GM18511 (cell line): ENCODE measurements around the gene AHCYL1.
A peak's percentile ranks its signal among the peaks of the same experiment; 100 is the strongest.

ENCODE experiments used
- ATAC-seq: cut with Tn5 transposase; IDR thresholded peaks from one replicate; pipeline ENCODE4 v1.9.1; 2021; ENCODE audit warnings: mild to moderate bottlenecking, moderate library complexity; ENCODE audit not compliant: unreplicated experiment

Gene AHCYL1

DNA sequence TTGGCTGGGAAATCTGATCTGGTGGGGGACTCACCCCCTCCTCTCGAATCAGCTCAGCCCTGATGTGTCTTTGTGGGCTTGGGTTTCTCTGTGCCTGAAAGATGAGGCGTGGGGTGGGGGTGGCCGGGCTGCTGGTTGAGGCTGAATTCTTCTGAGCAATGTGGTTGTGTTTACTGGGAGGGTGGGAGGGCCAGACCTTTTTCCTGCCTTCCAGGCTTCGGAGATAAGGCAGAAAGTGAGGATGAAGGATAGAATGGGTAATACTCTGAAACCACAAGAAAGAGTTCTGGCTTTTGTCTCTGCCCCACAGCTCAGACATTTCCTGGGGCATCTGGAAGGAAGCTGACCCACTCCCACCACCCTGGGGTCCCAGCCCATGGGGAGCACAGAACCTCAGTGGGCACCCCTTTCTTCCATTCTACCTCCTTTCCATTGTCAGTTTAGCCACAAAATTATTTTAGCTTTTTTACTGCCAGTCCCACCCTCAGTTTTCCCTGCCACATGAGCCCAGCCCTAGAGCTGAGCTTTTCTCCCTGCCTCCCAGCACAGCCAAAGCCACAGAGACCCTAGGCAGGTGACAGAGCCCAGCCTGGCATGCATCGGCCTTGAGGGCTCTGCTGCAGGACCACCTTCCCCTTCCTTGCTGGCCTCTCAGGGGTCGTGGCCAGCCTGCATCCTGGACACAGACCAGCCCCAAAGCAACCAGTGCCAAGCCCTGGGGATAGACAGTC is 74.7 kb downstream of the AHCYL1 start:
- no peak for ATAC-seq

DNA sequence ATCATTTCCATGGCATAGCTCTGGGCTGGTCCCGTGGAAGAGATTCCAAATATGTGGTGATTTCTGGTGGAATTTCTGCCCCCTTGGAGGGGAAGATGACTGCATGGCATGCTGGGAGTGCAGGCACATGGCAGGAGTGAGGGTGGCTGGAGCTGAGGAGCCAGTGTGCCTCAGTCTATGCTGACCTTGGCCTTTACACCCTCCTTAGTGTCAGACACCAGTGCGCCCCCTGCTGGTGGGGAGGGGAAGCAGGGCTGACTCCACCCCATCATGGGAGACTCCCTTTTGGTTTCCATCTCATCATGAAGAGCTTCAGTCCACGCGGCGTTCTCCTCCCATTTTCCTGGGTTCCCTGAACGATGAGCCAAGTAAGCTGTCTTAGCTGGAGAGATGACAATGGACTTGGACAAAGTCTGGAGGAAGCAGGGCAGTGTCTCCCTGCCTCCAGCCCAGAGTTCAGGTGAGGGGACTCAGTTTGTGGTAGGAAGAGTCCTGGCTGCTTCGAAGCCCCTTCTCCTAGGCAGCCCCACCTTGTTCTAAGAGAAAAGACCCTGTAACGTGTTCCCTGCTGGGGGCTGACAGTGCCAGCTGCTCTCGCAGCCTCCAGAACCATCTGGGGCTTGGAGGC is 75.6 kb downstream of the AHCYL1 start:
- peak; percentile 70 for ATAC-seq

DNA sequence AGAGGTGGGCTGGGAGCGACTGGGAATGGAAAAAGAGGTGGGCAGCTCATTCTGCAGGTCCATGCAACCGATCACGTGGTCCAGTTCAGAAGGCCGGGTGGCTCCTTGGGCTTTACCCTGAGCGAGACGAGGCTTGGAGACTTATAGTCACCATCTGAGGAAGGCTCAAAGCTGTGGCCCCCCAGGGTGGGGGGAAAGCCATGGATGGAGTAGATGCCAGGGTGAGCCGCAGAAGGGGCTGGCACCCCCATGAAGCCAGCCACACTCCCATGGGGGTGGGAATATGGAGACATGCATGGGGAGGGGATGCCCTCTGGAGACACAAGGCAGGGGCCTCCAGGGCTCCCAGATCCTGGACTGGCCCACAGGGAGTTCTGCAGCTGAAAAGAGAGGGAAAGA is 76.1 kb downstream of the AHCYL1 start:
- ATAC-seq: no peak

DNA sequence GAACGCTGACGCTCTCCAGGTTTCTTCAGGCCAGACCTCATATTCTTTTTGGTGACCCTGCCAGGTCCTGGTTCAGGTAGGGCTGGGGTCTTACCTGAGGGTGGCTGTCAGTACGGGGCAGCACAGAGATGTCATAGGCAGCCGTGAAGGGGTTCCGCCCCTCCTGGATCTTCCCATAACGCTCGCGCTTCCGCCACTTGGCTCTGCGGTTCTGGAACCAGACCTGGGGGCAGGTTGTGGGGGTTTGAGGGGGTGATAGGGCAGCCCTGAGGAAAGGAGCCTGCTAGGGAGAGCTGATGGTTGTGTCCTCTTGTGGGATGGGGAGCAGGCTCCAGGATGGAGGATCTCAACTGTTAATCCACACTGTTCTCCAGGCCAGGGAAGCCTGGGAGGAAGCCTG is 76.8 kb downstream of the AHCYL1 start:
- no peak for ATAC-seq

DNA sequence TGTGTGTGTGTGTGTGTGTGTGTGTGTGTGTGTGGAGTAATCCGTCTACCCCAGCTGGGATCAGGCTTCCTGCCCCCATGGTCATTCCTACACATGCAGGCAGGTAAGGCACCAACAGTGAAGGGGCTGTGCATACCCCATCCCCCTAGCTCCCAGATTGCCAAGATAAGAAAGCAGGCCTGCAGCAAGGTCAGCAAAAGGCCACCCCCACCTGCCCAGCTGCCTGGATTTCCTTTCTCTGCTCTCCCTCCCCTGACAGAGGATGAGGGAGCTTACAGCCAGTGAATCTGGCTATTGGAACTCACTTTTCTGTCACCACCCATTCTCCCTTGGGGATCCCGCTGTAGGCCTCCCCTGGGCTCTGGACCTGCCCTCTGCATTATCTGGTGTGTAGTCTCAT is 78.0 kb downstream of the AHCYL1 start:
- ATAC-seq: no peak

DNA sequence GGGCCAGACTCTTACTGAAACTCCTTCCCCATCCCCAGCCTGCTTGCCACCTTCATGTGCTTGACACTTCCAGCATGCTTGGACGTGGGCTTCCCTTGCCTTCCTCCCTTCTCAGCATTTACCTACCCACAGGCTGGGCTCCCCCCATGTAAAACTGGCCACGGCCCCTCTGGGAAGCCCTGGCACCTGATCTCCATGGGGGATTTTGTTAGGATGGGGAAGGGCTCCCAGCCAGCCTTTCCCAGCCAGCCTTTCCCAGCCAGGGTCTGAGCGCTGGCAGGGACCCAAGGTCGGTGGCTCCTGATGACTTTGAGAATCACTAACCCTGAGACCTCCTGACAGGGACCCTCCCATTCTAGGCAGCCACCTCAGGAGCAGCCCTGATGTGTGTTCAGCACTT is 79.2 kb downstream of the AHCYL1 start:
- no peak for ATAC-seq

DNA sequence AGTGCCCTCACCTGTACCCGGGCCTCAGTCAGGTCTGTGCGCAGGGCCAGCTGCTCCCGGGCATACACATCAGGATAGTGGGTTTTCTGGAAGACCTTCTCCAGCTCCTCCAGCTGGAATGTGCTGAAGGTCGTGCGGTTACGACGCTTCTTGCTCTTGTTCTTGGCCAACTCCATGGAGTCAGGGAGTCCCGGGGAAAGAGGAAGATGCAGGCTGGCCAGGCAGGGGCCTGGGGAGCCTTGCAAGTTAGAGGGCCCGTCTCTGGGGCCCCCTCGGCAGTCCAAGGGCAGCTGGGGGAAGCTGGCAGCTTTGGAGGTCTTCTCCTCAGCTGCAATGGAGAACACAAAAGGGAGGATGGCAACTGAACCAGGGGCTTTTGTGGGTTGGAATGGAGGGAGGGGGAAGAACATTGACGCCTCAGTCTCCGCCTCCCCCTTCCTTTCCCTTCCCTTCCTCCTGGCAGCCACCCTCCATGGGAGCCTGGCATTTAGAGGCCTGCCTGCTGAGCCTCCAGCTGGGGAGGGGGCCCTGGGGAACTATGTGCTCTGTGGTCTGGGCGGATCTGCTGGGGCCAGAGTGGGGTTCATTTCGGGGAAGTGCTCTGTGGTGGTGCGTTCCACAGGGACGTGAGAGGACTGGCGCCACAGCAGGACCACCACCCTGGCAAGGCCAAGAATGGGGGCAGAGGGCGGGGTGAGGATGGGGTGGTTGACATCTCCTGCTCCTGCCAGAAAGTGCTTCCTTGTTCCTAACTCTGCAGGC is 80.2 kb downstream of the AHCYL1 start:
- ATAC-seq: no peak

DNA sequence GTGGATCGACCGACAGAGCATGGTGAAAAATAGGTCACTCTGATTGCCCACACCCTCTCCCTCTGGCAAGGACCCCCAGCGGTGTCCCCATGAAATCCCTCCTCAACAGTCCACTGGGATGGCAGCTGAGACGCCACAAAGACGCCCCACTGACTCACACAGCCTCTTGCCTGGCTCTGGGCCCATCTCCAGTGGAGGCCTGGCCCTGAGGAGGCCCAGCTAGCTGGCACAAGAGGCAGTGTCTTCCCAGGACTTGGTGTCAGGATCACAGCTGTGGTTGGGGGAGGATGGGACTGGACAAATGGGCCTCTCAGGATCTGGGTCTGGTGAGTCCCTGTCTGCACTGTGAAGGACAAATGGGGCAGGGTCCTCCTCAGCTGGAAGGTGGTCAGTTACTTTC is 81.3 kb downstream of the AHCYL1 start:
- no peak for ATAC-seq

DNA sequence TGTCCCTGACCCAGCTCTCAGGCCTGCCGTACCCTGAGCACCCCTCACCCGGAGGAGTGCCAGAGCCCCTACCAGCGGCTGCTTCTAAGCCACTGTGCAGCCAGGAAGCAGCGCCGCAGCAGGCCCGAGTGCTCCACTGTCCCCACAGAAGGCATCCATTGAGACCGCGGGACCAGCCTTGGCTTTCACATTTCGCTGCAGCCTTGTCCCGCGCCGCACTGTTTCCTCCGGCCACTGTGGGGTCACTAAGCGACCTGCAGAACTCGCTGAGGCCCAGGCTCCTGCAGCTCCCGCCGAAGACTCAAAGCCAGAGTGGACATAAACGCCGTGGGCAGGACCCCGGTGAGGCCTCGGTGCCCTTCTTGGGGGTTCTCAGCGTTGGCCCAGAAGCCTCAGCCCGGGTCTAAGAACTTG is 82.9 kb downstream of the AHCYL1 start:
- no peak for ATAC-seq

DNA sequence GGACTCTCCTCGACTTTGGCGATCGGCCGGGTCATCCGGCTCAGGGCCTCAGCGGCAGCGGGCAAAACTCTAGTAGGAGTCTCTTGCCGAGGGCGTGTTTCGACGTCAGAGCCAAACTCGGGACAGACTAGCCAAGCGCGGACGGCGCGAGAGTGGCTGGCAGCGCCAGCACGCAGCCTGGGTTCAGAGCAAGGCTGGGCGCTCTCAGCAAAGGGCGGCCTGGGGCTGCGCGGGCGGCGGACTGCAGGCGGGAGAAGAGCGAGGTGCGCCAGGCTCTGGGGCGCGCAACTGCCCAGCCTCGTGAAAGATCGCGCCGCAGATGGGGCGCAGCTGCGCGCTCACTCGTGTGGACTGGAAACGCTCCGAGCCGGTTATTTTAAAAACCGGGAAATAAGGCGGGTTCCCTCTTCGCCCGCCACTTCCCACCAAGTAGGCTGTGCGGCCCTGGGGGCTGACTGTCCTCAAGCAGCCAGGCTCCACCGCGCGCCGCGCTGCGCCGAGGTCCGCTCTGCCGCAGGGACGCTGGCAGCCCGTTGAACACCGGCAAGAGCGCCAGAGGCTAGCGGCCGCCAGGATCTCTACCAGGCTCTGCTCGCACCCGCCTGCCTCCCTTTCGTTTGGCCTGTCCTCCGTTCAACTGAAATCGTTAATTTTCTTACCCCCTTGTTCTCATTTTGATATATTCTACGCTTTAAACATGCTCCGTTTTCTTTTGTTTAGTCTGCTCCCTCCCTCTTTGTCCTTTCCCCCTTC is 83.5 kb downstream of the AHCYL1 start:
- ATAC-seq: no peak

DNA sequence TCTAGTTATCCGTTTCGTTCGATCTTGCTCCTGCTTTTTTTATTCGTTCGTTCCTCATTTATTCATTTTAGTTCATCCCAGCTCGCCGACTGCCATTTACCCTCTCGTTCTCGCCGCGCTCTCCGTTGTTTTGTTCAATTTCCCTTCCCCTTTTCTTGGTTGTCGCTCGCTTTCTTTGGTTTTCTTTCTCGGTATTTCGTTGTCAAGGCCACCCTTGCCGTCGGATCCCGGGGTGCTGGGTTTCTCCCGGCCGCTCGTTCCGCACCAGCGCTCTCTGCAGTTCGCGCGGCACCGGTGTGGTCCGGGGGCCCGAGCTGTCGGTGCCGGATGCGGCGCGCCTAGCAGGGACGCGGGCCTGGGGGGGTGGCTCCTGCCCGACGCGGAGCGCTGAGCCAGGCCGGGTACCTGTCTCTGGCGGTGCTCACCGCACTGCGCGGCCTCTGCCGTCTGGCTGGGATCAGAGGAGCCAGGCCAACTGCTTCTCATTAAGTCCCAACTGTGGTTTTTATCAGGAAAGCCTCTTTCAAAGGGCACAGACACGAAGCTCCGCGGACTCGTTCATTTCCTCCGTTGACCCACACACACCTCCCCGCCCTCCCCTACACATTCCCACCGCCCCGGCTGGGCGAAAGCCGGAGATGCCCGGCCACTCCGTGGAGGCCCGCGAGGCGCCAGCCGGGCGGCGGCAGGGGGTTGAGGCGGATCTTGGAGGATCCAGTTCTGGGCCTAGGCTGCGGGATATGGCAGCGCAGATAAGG is 84.3 kb downstream of the AHCYL1 start:
- no peak for ATAC-seq

DNA sequence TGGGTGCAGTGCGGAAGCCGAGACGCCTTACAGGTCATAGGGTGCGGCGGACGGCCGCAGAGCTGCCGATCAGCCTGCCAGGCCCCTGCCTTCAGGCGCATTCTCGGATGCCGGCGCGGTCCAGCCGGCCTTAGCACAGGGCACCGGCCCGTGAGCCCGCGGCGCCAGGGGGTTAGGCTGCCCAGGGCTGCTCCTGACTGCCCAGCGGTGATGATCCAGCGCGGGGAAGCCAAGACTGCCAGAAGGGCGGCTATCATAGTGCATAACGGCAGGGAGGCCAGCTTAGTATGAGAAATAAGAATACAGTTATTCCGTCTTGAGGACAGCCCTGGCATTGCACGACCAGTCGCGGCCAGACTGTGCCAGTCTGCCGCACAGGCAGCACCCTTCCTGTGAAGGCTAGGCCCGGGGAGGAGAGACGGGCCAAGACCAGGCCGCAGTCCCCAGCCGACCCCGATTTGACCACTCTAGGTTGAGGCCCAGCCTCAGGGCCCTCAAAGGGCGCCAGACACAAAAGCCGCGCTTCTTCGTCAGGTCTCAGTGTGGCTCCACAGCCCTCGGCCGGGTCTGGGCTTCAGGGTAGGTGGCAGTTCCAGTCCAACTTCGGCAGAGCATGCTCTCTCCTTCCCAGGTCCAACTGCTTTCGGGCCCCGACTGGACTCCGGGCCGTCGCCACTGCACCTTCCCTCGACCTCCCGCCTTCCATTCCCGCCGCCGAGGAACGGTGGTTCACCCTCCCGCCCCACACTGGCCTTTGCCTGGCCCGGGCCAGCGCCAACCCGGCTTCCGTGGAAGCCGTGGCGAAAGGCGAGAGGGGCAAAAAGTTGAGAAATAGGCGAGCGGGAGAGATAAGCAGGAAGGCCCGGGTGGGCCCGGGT is 85.1 kb downstream of the AHCYL1 start:
- ATAC-seq: no peak

DNA sequence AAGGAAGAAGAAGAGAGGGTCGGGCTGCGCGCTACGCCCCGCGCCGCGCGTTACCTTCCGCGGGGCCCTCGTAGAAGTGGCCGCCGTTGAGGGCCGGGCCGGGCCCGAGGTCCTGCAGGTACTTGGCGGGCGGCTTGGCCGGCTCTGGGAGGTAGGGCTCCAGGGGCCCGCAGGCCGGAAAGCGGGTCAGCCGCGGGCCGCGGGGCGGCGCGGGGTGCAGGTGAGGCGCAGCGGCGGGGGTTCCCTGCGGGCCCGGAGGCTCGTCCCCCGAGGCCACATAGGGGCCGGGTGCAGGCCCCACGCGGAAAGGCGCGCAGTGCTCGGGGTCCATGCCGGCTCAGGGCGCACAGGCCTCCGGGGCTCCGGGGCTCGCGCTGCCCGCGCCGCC is 85.7 kb downstream of the AHCYL1 start:
- ATAC-seq: no peak

DNA sequence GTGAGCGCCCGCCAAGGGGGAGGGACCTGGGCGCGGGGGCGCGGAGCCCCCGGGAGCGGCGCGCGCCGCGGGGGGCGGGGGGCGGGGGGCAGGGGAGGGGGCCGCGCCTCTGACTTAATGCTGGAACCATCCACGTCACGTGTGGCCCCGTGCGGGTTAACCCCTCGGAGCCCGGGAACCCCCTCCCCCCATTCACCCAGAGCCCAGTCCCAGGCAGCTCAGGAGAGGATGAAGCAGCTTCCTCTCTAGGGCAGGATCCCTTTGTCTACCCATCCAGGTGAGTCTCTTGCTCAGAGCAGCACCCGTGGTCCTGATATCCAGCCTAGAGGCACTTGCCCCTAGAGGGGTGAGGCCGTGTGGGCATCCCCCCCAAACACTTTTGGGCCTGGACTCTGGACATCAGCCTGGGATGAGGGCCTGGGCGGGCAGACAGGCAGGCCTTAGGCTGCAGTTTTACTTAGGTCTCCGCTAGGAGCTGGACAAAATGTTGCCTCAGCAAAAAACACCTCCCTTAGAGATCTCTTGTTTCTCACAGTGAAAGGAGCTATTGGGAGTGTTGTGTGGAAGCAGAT is 86.2 kb downstream of the AHCYL1 start, which contains the start of gene ALX3:
Gene ALX3, minus strand, starts transcription at position 2 of the 572 bp plus-strand sequence. CDS start 60 bp downstream, outside the sequence.
- no peak for ATAC-seq
